ENCODE results near the gene CABP4. TPM values are rescaled to one million over a fixed set of nuclear protein-coding genes. Genes with fewer than 3 reads are reported as not detected.

The CABP4 gene
- total RNA-seq, 1 donor from 2014 or later: 4.0 TPM

GRCh38 chr11:67448220-67448609 is 6.9 kb upstream of the CABP4 start:
- H3K9me3 ChIP-seq: no peaks in the 10 kb centered on the region
- ATAC-seq (no peak), DNase-seq (no peak)
- peaks cover 23% of the 10 kb centered on the region for H3K4me1 ChIP-seq
- no peak overlapping the region for H3K4me3 ChIP-seq
- intact Hi-C loops (cut with DNase I): no loop called here
- H3K27me3 ChIP-seq (ENCODE audit: low read depth): no peaks in the 10 kb centered on the region
- no peaks in the 10 kb centered on the region for H3K36me3 ChIP-seq
- no peak overlapping the region for H3K27ac ChIP-seq
- TF ChIP-seq CTCF (IDR thresholded peaks at IDR 0.05): no peak

GRCh38 chr11:67449116-67449844 is 5.9 kb upstream of the CABP4 start:
- intact Hi-C loops (cut with DNase I): no loop called here
- Histone ChIP-seq H3K4me1 (peaks cover 21% of the 10 kb centered on the region), H3K27ac (no peak overlapping the region), H3K9me3 (no peaks in the 10 kb centered on the region), H3K36me3 (no peaks in the 10 kb centered on the region), H3K4me3 (no peak overlapping the region), H3K27me3 (ENCODE audit: low read depth) (no peaks in the 10 kb centered on the region)
- DNase-seq: no peak
- peak; percentile 14 to 15 for ATAC-seq
- TF ChIP-seq CTCF (IDR thresholded peaks at IDR 0.05): no peak

GRCh38 chr11:67450796-67451657 is 4.1 kb upstream of the CABP4 start:
- ATAC-seq (no peak), DNase-seq (no peak)
- no peak overlapping the region for H3K27ac ChIP-seq
- TF ChIP-seq CTCF (IDR thresholded peaks at IDR 0.05): no peak
- no peaks in the 10 kb centered on the region for H3K9me3 ChIP-seq
- peaks cover 12% of the 10 kb centered on the region for H3K4me1 ChIP-seq
- no peaks in the 10 kb centered on the region for H3K36me3 ChIP-seq
- no peaks in the 10 kb centered on the region for H3K27me3 ChIP-seq (ENCODE audit: low read depth)
- intact Hi-C loops (cut with DNase I): no loop called here
- H3K4me3 ChIP-seq: no peak overlapping the region

GRCh38 chr11:67451658-67451976 is 3.5 kb upstream of the CABP4 start:
- peak overlapping the region; percentile 67 for H3K27ac ChIP-seq
- H3K9me3 ChIP-seq: no peaks in the 10 kb centered on the region
- H3K27me3 ChIP-seq (ENCODE audit: low read depth): no peaks in the 10 kb centered on the region
- no peak overlapping the region for H3K4me3 ChIP-seq
- no peaks in the 10 kb centered on the region for H3K36me3 ChIP-seq
- intact Hi-C loops (cut with DNase I): no loop called here
- H3K4me1 ChIP-seq: peaks cover 12% of the 10 kb centered on the region
- no peak for TF ChIP-seq CTCF (IDR thresholded peaks at IDR 0.05)
- DNase-seq: no peak
- no peak for ATAC-seq

- no peaks in the 10 kb centered on the region for H3K9me3 ChIP-seq
- peak; percentile 24 for TF ChIP-seq CTCF (IDR thresholded peaks at IDR 0.05)
- no peak for DNase-seq
- H3K4me3 ChIP-seq: peak within 1 kb of the TSS; percentile 44
- H3K27me3 ChIP-seq (ENCODE audit: low read depth): no peaks in the 10 kb centered on the region
- H3K4me1 ChIP-seq: peaks cover 12% of the 10 kb centered on the region
- peak within 1 kb of the TSS; percentile 67 for H3K27ac ChIP-seq
- H3K36me3 ChIP-seq: no peaks in the 10 kb centered on the region
- ATAC-seq: peak; percentile 55 to 65
- intact Hi-C loops (cut with DNase I): no loop called here
These were observed 2.8 kb upstream of the CABP4 start, which contains the start of gene GPR152 for GRCh38 chr11:67452141-67452952. GPR152 (minus strand) TSS chr11:67452729; CDS start chr11:67452724, 5 bp downstream.
